ENCODE data around the gene TLX3. TPM values are rescaled to one million over a fixed set of nuclear protein-coding genes. Genes with fewer than 3 reads are reported as not detected.

TLX3 gene
- total and polyA plus RNA-seq, 2 of the 8 experiments (the other 6 are each of a cell fraction or from before 2014, with no cell fraction given), result not detected

DNA sequence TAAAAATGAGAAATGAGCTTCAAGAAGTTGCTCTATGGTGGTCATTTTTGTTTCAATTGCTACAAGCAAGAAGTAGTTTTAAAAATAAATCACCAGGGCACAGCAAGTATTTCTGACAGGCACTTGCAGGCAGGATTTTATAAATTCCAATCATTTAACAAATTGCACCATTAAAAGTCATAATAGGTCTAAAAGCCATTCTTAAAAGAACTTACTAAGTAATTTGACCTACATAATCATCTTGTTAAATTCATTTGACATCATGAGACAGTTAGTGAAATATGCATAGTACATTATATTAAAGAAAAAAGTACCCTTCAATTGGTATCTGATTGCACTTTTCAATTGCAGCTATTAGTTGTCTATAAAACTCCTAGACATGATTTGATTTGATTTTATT is 31.0 kb downstream of the TLX3 start:
- H4K91ac ChIP-seq (replicated peaks; ENCODE audit: insufficient read length, low read length), result no peak overlapping the region
- DNase-seq (ENCODE audit: low read depth in 1 of 2, low spot score in 2 of 2) (no peak), FAIRE-seq (no peak)
- no peak overlapping the region for H2BK20ac ChIP-seq (ENCODE audit: low read length)
- no peak overlapping the region for H3K4me3 ChIP-seq (ENCODE audit: extremely low read depth in 1 of 4, insufficient read depth in 2 of 4, low read depth in 3 of 4, low read length in 4 of 4)
- H2BK120ac ChIP-seq (replicated peaks; ENCODE audit: low read depth, low read length), result no peak overlapping the region
- no peaks in the 10 kb centered on the region for H3K9me3 ChIP-seq (ENCODE audit: insufficient read depth in 2 of 2, low read depth in 1 of 2, low read length in 1 of 2)
- no peaks in the 10 kb centered on the region for H3K36me3 ChIP-seq (ENCODE audit: control insufficient read depth in 2 of 4, insufficient read depth in 4 of 4, low read length in 3 of 4)
- no peak overlapping the region for H4K5ac ChIP-seq (ENCODE audit: insufficient read length, low read depth, low read length)
- no peak overlapping the region for H3K9ac ChIP-seq (replicated peaks in 1 of 4; ENCODE audit: extremely low read depth in 1 of 4, low read depth in 3 of 4, low read length in 3 of 4)
- H3K18ac ChIP-seq (ENCODE audit: extremely low read depth, low read length), result no peak overlapping the region
- no peak overlapping the region for H2BK15ac ChIP-seq (ENCODE audit: low read length)
- H3K79me2 ChIP-seq (ENCODE audit: control insufficient read depth in 1 of 2, insufficient read depth in 2 of 2, low read length in 2 of 2), result no peaks in the 10 kb centered on the region
- no peak overlapping the region for H3K4ac ChIP-seq (replicated peaks; ENCODE audit: insufficient read length, low read depth, low read length)
- H3K79me1 ChIP-seq (ENCODE audit: low read depth, low read length), result no peaks in the 10 kb centered on the region
- no peak overlapping the region for H3K27ac ChIP-seq (ENCODE audit: low read depth, low read length)
- H3K23me2 ChIP-seq (ENCODE audit: low read depth, low read length), result no peaks in the 10 kb centered on the region
- TF ChIP-seq KDM1A (IDR thresholded peaks at IDR 0.05; ENCODE audit: borderline replicate concordance, low read length) (no peak), SIN3A (conservative IDR thresholded peaks at IDR 0.05 in 1 of 2, IDR thresholded peaks at IDR 0.05 in 1 of 2; ENCODE audit: low read depth in 1 of 2, low read length in 2 of 2) (no peak), BRCA1 (IDR thresholded peaks at IDR 0.05; ENCODE audit: low read depth, low read length) (no peak), SP1 (IDR thresholded peaks at IDR 0.05; ENCODE audit: low read depth, low read length) (no peak), HDAC2 (IDR thresholded peaks at IDR 0.05; ENCODE audit: borderline replicate concordance in 1 of 2, low read depth in 2 of 2, low read length in 2 of 2) (no peak), RNF2 (IDR thresholded peaks at IDR 0.05; ENCODE audit: borderline replicate concordance, low read depth, low read length, missing control alignments, poor library complexity, severe bottlenecking) (no peak), RFX5 (IDR thresholded peaks at IDR 0.05; ENCODE audit: borderline replicate concordance, low read depth, low read length) (no peak), NRF1 (IDR thresholded peaks at IDR 0.05; ENCODE audit: low read depth, low read length) (no peak), SP2 (IDR thresholded peaks at IDR 0.05; ENCODE audit: low read length) (no peak)
- ChIA-PET POLR2A (ENCODE audit: partially characterized antibody) (no interaction called here), CTCF (ENCODE audit: partially characterized antibody) (interaction anchor here (0.7 to 6.6 kb wide), 10 partner anchors 9 to 530 kb away, joined by 3 to 44 read pairs (median 5); partner anchors contain the start of gene TLX3)
- H3K56ac ChIP-seq (replicated peaks; ENCODE audit: insufficient read length, low read depth, low read length), result no peak overlapping the region
- H4K8ac ChIP-seq (ENCODE audit: extremely low read depth, insufficient read depth, low read length), result no peak overlapping the region
- H2BK12ac ChIP-seq (ENCODE audit: low read depth, low read length), result no peak overlapping the region
- H3K14ac ChIP-seq (ENCODE audit: insufficient read length), result no peak overlapping the region
- peaks cover 0 to 6% (median under 1%) of the 10 kb centered on the region in 4 experiments; a peak in 1 of 7 replicates for H3K4me1 ChIP-seq (replicated peaks in 1 of 4; ENCODE audit: control insufficient read depth in 3 of 4, insufficient read depth in 4 of 4, low read length in 3 of 4)
- no peak overlapping the region for H2AFZ ChIP-seq (ENCODE audit: low read length)
- peaks cover 1 to 27% (median 18%) of the 10 kb centered on the region in 4 experiments for H3K27me3 ChIP-seq (replicated peaks in 1 of 4; ENCODE audit: control insufficient read depth in 3 of 4, extremely low read depth in 1 of 4, insufficient read depth in 3 of 4, low read length in 3 of 4)
- H3K4me2 ChIP-seq (ENCODE audit: insufficient read depth in 1 of 2, low read depth in 2 of 2, low read length in 2 of 2), result no peak overlapping the region
- H2AK5ac ChIP-seq (ENCODE audit: low read depth, low read length), result no peak overlapping the region
- no peak overlapping the region for H2BK5ac ChIP-seq (ENCODE audit: low read depth, low read length)
- H4K20me1 ChIP-seq (replicated peaks in 1 of 2; ENCODE audit: control insufficient read depth in 1 of 2, insufficient read depth in 2 of 2, low read length in 2 of 2), result no peaks in the 10 kb centered on the region
- H3K23ac ChIP-seq (ENCODE audit: insufficient read length), result no peak overlapping the region

All from H1 (cell line).